WTC11 (cell line): ENCODE results near the gene DPCD. TPM values are rescaled to one million over a fixed set of nuclear protein-coding genes. Genes with fewer than 3 reads are reported as not detected.
A peak's percentile ranks its signal among the peaks of the same experiment; 100 is the strongest.

ENCODE experiments used
- ATAC-seq: fragments of 200-7000 bp; cut with Tn5 transposase; 2 replicates; pipeline ENCODE4 v1.10.0; 2021; ENCODE audit warnings: mild to moderate bottlenecking, moderate library complexity
- CTCF ChIA-PET: fragments of 300-600 bp; sonication (Branson Sonifier 250); formaldehyde crosslinking; loops from one replicate; lab custom pipeline; 2021; ENCODE audit warnings: antibody characterized with exemption; lab: Charles Lee
- POLR2A ChIA-PET: fragments of 350-600 bp; sonication (Branson Sonifier 250); formaldehyde crosslinking; loops from one replicate; lab custom pipeline; 2021; ENCODE audit warnings: antibody characterized with exemption; lab: Charles Lee
- DNase-seq: peaks from one replicate; pipeline ENCODE4 v3.0.0; 2021; ENCODE audit warnings: low spot score
- H3K27ac Mint-ChIP-seq: 2 replicates; pipeline ENCODE4 v1.8.0; 2021; ENCODE audit warnings: mixed read lengths
- H3K27me3 Mint-ChIP-seq: 2 replicates; pipeline ENCODE4 v1.8.0; 2021; ENCODE audit warnings: low read depth, mild to moderate bottlenecking, moderate library complexity, mixed read lengths
- H3K36me3 Mint-ChIP-seq: 2 replicates; pipeline ENCODE4 v1.8.0; 2021; ENCODE audit warnings: mixed read lengths
- H3K4me1 Mint-ChIP-seq: 2 replicates; pipeline ENCODE4 v1.8.0; 2022; ENCODE audit warnings: mixed read lengths
- H3K4me3 Mint-ChIP-seq: 2 replicates; pipeline ENCODE4 v1.8.0; 2021; ENCODE audit warnings: mild to moderate bottlenecking, moderate library complexity, mixed read lengths
- H3K9me3 Mint-ChIP-seq: 2 replicates; pipeline ENCODE4 v1.8.0; 2021; ENCODE audit warnings: mixed read lengths
- ATF2 ChIP-seq: sonication (generic); formaldehyde crosslinking; IDR thresholded peaks from 2 replicates; pipeline ENCODE4 v1.8.1; 2022; ENCODE audit warnings: low read depth, missing genetic modification reagents, borderline replicate concordance
- ATF3 ChIP-seq: sonication (generic); formaldehyde crosslinking; conservative IDR thresholded peaks from 2 replicates; pipeline ENCODE4 v1.8.1; 2022; ENCODE audit warnings: mild to moderate bottlenecking, missing genetic modification reagents
- CREB1 ChIP-seq: sonication (generic); formaldehyde crosslinking; IDR thresholded peaks from 2 replicates; pipeline ENCODE4 v1.8.0; 2023; ENCODE audit warnings: mild to moderate bottlenecking, missing genetic modification reagents
- E2F4 ChIP-seq: sonication (generic); formaldehyde crosslinking; IDR thresholded peaks from 2 replicates; pipeline ENCODE4 v1.8.1; 2022; ENCODE audit warnings: low read depth, mild to moderate bottlenecking, moderate library complexity, missing genetic modification reagents, borderline replicate concordance
- ESRRA ChIP-seq: sonication (generic); formaldehyde crosslinking; IDR thresholded peaks from 2 replicates; pipeline ENCODE4 v1.8.1; 2022; ENCODE audit warnings: mild to moderate bottlenecking, missing genetic modification reagents, borderline replicate concordance
- ETV6 ChIP-seq: sonication (generic); formaldehyde crosslinking; IDR thresholded peaks from 2 replicates; pipeline ENCODE4 v1.8.1; 2022; ENCODE audit warnings: mild to moderate bottlenecking, missing genetic modification reagents
- FOXP1 ChIP-seq: sonication (generic); formaldehyde crosslinking; IDR thresholded peaks from 2 replicates; pipeline ENCODE4 v1.8.0; 2022; ENCODE audit warnings: missing genetic modification reagents, mild to moderate bottlenecking, moderate library complexity, borderline replicate concordance
- HMGXB4 ChIP-seq: sonication (generic); formaldehyde crosslinking; IDR thresholded peaks from 2 replicates; pipeline ENCODE4 v1.8.1; 2023; ENCODE audit warnings: mild to moderate bottlenecking, moderate library complexity, missing genetic modification reagents
- NFATC4 ChIP-seq: fragments of 250-450 bp; sonication (Bioruptor Pico); IDR thresholded peaks from 2 replicates; pipeline ENCODE4 v1.9.0; 2021; ENCODE audit warnings: mild to moderate bottlenecking
- NFYB ChIP-seq: sonication (generic); formaldehyde crosslinking; conservative IDR thresholded peaks from 2 replicates; pipeline ENCODE4 v1.8.0; 2022; ENCODE audit warnings: low read depth, missing genetic modification reagents
- PRRX2 ChIP-seq: fragments of 250-450 bp; sonication (Bioruptor Pico); IDR thresholded peaks from 2 replicates; pipeline ENCODE4 v1.8.0; 2021; ENCODE audit warnings: mild to moderate bottlenecking
- SOX15 ChIP-seq: fragments of 250-450 bp; sonication (Bioruptor Pico); IDR thresholded peaks from 2 replicates; pipeline ENCODE4 v1.9.0; 2021; ENCODE audit warnings: mild to moderate bottlenecking
- SP1 ChIP-seq: sonication (generic); formaldehyde crosslinking; conservative IDR thresholded peaks from 2 replicates; pipeline ENCODE4 v1.8.1; 2022; ENCODE audit warnings: missing genetic modification reagents
- STAT6 ChIP-seq: sonication (generic); formaldehyde crosslinking; conservative IDR thresholded peaks from 2 replicates; pipeline ENCODE4 v1.8.1; 2023; ENCODE audit warnings: mild to moderate bottlenecking, low read depth, missing genetic modification reagents, moderate library complexity
- ZNF121 ChIP-seq: sonication (generic); formaldehyde crosslinking; IDR thresholded peaks from 2 replicates; pipeline ENCODE4 v1.8.0; 2023; ENCODE audit warnings: missing genetic modification reagents
- ZNF138 ChIP-seq: sonication (generic); formaldehyde crosslinking; conservative IDR thresholded peaks from 2 replicates; pipeline ENCODE4 v1.8.1; 2022; ENCODE audit warnings: mild to moderate bottlenecking, moderate library complexity, missing genetic modification reagents
- ZNF263 ChIP-seq: sonication (generic); formaldehyde crosslinking; IDR thresholded peaks from 2 replicates; pipeline ENCODE4 v1.8.1; 2022; ENCODE audit warnings: low read depth, mild to moderate bottlenecking, moderate library complexity, missing genetic modification reagents
- ZNF317 ChIP-seq: sonication (generic); formaldehyde crosslinking; IDR thresholded peaks from 2 replicates; pipeline ENCODE4 v1.8.1; 2023; ENCODE audit warnings: low read depth, mild to moderate bottlenecking, moderate library complexity, missing genetic modification reagents, borderline replicate concordance
- total RNA-seq: library from RNA; stranded (reverse); gene quantifications from 3 replicates; pipeline ENCODE4 v1.2.3, GENCODE V29; 2021
- TF ChIP-seq, protein P1 (sequence below): sonication (generic); formaldehyde crosslinking; IDR thresholded peaks from 2 replicates; pipeline ENCODE4 v1.8.0; 2022; ENCODE audit warnings: mild to moderate bottlenecking, missing genetic modification reagents
- TF ChIP-seq, protein P2 (sequence below): sonication (generic); formaldehyde crosslinking; IDR thresholded peaks from 2 replicates; pipeline ENCODE4 v1.8.1; 2023; ENCODE audit warnings: mild to moderate bottlenecking, missing genetic modification reagents
- TF ChIP-seq, protein P3 (sequence below): fragments of 250-450 bp; sonication (Bioruptor Pico); IDR thresholded peaks from 2 replicates; pipeline ENCODE4 v1.9.0; 2021; ENCODE audit warnings: mild to moderate bottlenecking
- TF ChIP-seq, protein P4 (sequence below): sonication (generic); formaldehyde crosslinking; IDR thresholded peaks from 2 replicates; pipeline ENCODE4 v1.8.0; 2023; ENCODE audit warnings: missing genetic modification reagents

The DPCD gene
- total RNA-seq, 1 experiment from 2014 or later: 21.8 TPM

GRCh38 chr10:101607124-101607523 is 19.0 kb downstream of the DPCD start:
- Mint-ChIP-seq H3K4me3 (no peak overlapping the region), H3K27me3 (no peaks in the 10 kb centered on the region), H3K27ac (peak overlapping the region; percentile 81), H3K4me1 (peaks cover 7% of the 10 kb centered on the region), H3K36me3 (peaks cover 24% of the 10 kb centered on the region), H3K9me3 (no peaks in the 10 kb centered on the region)
- DNase-seq (no peak), ATAC-seq (peak; percentile 9; the same call in 1 of the 2 replicates)
- POLR2A ChIA-PET: no interaction called here
- TF ChIP-seq CREB1 (CRISPR knock-in tag) (no peak), ESRRA (CRISPR knock-in tag) (no peak), ZNF121 (CRISPR knock-in tag) (no peak), ATF2 (no peak), ETV6 (CRISPR knock-in tag) (no peak), PRRX2 (CRISPR knock-in tag) (no peak), HMGXB4 (CRISPR knock-in tag) (no peak), STAT6 (no peak), ZNF263 (no peak)
- TF ChIP-seq, protein P1, sequence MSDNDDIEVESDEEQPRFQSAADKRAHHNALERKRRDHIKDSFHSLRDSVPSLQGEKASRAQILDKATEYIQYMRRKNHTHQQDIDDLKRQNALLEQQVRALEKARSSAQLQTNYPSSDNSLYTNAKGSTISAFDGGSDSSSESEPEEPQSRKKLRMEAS (CRISPR knock-in tag): no peak
- CTCF ChIA-PET: interaction anchor here (0.7 to 7.3 kb wide), 8 partner anchors 9 to 176 kb away, joined by 3 to 167 read pairs (median 3); partner anchors contain the start of gene NPM3

DNA sequence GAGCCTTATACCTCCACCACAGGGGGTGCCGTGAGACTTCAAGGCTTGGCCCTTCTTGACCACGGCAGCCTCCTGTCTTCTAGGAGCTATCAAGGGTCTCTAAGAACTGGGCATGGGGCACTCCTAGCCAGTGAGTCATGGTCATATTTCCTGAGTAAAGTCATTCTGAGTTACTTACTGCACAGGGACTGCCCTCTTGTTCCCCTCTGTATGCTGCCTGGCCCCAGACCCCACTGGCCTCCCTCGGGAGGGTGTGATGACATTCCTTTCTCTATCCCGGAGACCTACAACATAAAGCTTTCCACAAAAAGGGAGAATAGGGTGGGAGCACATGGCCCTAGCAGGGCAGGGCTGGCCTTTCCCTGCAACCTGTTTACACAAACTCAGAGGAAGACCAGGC is 21.4 kb downstream of the DPCD start:
- H3K4me1 Mint-ChIP-seq: peaks cover 13% of the 10 kb centered on the region
- TF ChIP-seq ATF3 (no peak), NFATC4 (CRISPR knock-in tag) (no peak), ZNF317 (CRISPR knock-in tag) (no peak), ZNF138 (CRISPR knock-in tag) (no peak), SP1 (CRISPR knock-in tag) (no peak), E2F4 (CRISPR knock-in tag) (no peak), NFYB (CRISPR knock-in tag) (no peak), FOXP1 (CRISPR knock-in tag) (no peak), SOX15 (CRISPR knock-in tag) (no peak)
- TF ChIP-seq, protein P2, sequence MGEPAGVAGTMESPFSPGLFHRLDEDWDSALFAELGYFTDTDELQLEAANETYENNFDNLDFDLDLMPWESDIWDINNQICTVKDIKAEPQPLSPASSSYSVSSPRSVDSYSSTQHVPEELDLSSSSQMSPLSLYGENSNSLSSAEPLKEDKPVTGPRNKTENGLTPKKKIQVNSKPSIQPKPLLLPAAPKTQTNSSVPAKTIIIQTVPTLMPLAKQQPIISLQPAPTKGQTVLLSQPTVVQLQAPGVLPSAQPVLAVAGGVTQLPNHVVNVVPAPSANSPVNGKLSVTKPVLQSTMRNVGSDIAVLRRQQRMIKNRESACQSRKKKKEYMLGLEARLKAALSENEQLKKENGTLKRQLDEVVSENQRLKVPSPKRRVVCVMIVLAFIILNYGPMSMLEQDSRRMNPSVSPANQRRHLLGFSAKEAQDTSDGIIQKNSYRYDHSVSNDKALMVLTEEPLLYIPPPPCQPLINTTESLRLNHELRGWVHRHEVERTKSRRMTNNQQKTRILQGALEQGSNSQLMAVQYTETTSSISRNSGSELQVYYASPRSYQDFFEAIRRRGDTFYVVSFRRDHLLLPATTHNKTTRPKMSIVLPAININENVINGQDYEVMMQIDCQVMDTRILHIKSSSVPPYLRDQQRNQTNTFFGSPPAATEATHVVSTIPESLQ (CRISPR knock-in tag): no peak
- TF ChIP-seq, protein P3, sequence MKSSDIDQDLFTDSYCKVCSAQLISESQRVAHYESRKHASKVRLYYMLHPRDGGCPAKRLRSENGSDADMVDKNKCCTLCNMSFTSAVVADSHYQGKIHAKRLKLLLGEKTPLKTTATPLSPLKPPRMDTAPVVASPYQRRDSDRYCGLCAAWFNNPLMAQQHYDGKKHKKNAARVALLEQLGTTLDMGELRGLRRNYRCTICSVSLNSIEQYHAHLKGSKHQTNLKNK (CRISPR knock-in tag): no peak
- TF ChIP-seq, protein P4, sequence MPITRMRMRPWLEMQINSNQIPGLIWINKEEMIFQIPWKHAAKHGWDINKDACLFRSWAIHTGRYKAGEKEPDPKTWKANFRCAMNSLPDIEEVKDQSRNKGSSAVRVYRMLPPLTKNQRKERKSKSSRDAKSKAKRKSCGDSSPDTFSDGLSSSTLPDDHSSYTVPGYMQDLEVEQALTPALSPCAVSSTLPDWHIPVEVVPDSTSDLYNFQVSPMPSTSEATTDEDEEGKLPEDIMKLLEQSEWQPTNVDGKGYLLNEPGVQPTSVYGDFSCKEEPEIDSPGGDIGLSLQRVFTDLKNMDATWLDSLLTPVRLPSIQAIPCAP (CRISPR knock-in tag): no peak

More for the DNA sequence above, 21.4 kb downstream of the DPCD start:
- ChIA-PET POLR2A (no interaction called here), CTCF (no interaction called here)
- no peaks in the 10 kb centered on the region for H3K27me3 Mint-ChIP-seq
- DNase-seq: no peak
- H3K4me3 Mint-ChIP-seq: no peak overlapping the region
- no peak for ATAC-seq
- no peaks in the 10 kb centered on the region for H3K9me3 Mint-ChIP-seq
- H3K27ac Mint-ChIP-seq: no peak overlapping the region
- peaks cover 24% of the 10 kb centered on the region for H3K36me3 Mint-ChIP-seq
